HEK293 (cell line): ENCODE results near the gene CENPX.

ENCODE experiments used
- BCL11A ChIP-seq: fragments of 450-650 bp; formaldehyde crosslinking; IDR thresholded peaks from 2 replicates; pipeline ENCODE4 v1.5.1; 2016; ENCODE audit warnings: low read depth, missing biosample characterization, missing genetic modification characterization
- SCRT1 ChIP-seq: fragments of 450-650 bp; formaldehyde crosslinking; IDR thresholded peaks from 2 replicates; pipeline ENCODE4 v1.5.1; 2016; ENCODE audit warnings: missing biosample characterization, missing genetic modification characterization, borderline replicate concordance
- ZNF146 ChIP-seq: fragments of 450-650 bp; formaldehyde crosslinking; IDR thresholded peaks from 2 replicates; pipeline ENCODE4 v1.5.1; 2016; ENCODE audit warnings: missing biosample characterization, missing genetic modification characterization
- TF ChIP-seq, protein P1 (sequence below): fragments of 450-650 bp; IDR thresholded peaks from 2 replicates; pipeline ENCODE4 v1.5.1; 2018; ENCODE audit warnings: missing biosample characterization, mild to moderate bottlenecking, missing genetic modification characterization

- TF ChIP-seq ZNF146 (tag by site-specific recombination) (no peak), SCRT1 (tag by site-specific recombination) (no peak), BCL11A (tag by site-specific recombination) (no peak)
- TF ChIP-seq, protein P1, sequence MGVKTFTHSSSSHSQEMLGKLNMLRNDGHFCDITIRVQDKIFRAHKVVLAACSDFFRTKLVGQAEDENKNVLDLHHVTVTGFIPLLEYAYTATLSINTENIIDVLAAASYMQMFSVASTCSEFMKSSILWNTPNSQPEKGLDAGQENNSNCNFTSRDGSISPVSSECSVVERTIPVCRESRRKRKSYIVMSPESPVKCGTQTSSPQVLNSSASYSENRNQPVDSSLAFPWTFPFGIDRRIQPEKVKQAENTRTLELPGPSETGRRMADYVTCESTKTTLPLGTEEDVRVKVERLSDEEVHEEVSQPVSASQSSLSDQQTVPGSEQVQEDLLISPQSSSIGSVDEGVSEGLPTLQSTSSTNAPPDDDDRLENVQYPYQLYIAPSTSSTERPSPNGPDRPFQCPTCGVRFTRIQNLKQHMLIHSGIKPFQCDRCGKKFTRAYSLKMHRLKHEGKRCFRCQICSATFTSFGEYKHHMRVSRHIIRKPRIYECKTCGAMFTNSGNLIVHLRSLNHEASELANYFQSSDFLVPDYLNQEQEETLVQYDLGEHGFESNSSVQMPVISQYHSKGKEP (tag by site-specific recombination): no peak
Observed at GRCh38 chr17:82022981-82023446, 336 bp upstream of the CENPX start, which contains the start of gene LRRC45.
